Keratinocyte (primary cell): ENCODE data around the gene TMEM63B. TPM values are rescaled to one million over a fixed set of nuclear protein-coding genes. Genes with fewer than 3 reads are reported as not detected.

Source experiments
- DNase-seq: peaks from one replicate; pipeline ENCODE4 v3.0.0-alpha.2; 2011; ENCODE audit warnings: low read depth, missing footprints, low spot score
- FAIRE-seq: peaks from 2 replicates; lab custom pipeline; 2011; peaks lifted over from hg19 to GRCh38; lab: Jason Lieb, UNC
- H2AFZ ChIP-seq: 2 replicates; pipeline ENCODE4 v1.6.0; 2012; ENCODE audit warnings: low read length, control low read depth, inconsistent platforms; ENCODE audit not compliant: control insufficient read depth
- H3K27ac ChIP-seq: 2 replicates; pipeline ENCODE4 v1.5.1; 2011; ENCODE audit warnings: low read length; ENCODE audit not compliant: control insufficient read depth, insufficient read depth
- H3K27me3 ChIP-seq: 3 replicates; pipeline ENCODE4 v1.6.0; 2011; ENCODE audit warnings: low read length; ENCODE audit not compliant: control insufficient read depth, insufficient read depth; ENCODE audit errors: extremely low read depth
- H3K36me3 ChIP-seq, 2 experiments: 2 replicates in 1 of 2; 3 replicates in 1 of 2; pipeline ENCODE4 v1.5.1; 2011; ENCODE audit warnings: low read length in 2 of 2, mild to moderate bottlenecking in 1 of 2; ENCODE audit not compliant: control insufficient read depth in 2 of 2, insufficient read depth in 2 of 2; ENCODE audit errors: extremely low read depth in 1 of 2
- H3K4me1 ChIP-seq: 3 replicates; pipeline ENCODE4 v1.5.1; 2011; ENCODE audit warnings: low read length; ENCODE audit not compliant: control insufficient read depth, insufficient read depth; ENCODE audit errors: extremely low read depth
- H3K4me2 ChIP-seq: 3 replicates; pipeline ENCODE4 v1.6.0; 2011; ENCODE audit warnings: low read depth, low read length; ENCODE audit not compliant: control insufficient read depth, insufficient read depth; ENCODE audit errors: extremely low read depth
- H3K4me3 ChIP-seq, 3 experiments: fragments of 200-600 bp in 1 of 3; sonication (generic) in 1 of 3; 2 replicates in 2 of 3; 3 replicates in 1 of 3; pipeline ENCODE4 v1.5.1; 2011 to 2016; ENCODE audit warnings: low read length in 3 of 3, mild to moderate bottlenecking in 3 of 3, control low read depth in 2 of 3, inconsistent platforms in 1 of 3, low read depth in 1 of 3, mixed read lengths in 1 of 3, mixed run types in 1 of 3, moderate library complexity in 1 of 3; ENCODE audit not compliant: control insufficient read depth in 2 of 3, insufficient read depth in 2 of 3; ENCODE audit errors: extremely low read depth in 1 of 3
- H3K79me2 ChIP-seq: 2 replicates; pipeline ENCODE4 v1.6.0; 2012; ENCODE audit warnings: low read length; ENCODE audit not compliant: control insufficient read depth, insufficient read depth
- H3K9ac ChIP-seq: 3 replicates; pipeline ENCODE4 v1.6.0; 2011; ENCODE audit warnings: low read length; ENCODE audit not compliant: control insufficient read depth, insufficient read depth; ENCODE audit errors: extremely low read depth
- H3K9me1 ChIP-seq: 3 replicates; pipeline ENCODE4 v1.6.0; 2011; ENCODE audit warnings: low read length; ENCODE audit not compliant: control insufficient read depth, insufficient read depth; ENCODE audit errors: extremely low read depth
- H3K9me3 ChIP-seq: 2 replicates; pipeline ENCODE4 v1.5.1; 2012; ENCODE audit warnings: low read depth, low read length; ENCODE audit not compliant: control insufficient read depth
- H4K20me1 ChIP-seq: 3 replicates; pipeline ENCODE4 v1.6.0; 2011; ENCODE audit warnings: low read length; ENCODE audit not compliant: control insufficient read depth, insufficient read depth; ENCODE audit errors: extremely low read depth
- CTCF ChIP-seq, 3 experiments: IDR thresholded peaks in 1 of 3; conservative IDR thresholded peaks in 1 of 3; optimal IDR thresholded peaks in 1 of 3; 2 replicates in 2 of 3; 3 replicates in 1 of 3; pipeline versions ENCODE3 to v1.5.1; 2011; ENCODE audit warnings: low read length in 3 of 3, mild to moderate bottlenecking in 3 of 3, moderate library complexity in 2 of 3, control low read depth in 1 of 3, inconsistent platforms in 1 of 3; ENCODE audit not compliant: insufficient read depth in 2 of 3; ENCODE audit errors: extremely low read depth in 1 of 3
- EZH2 ChIP-seq: IDR thresholded peaks from one replicate; pipeline ENCODE4 v1.6.1; 2012; ENCODE audit warnings: inconsistent platforms, mild to moderate bottlenecking, low read length, moderate library complexity
- dilution Hi-C: fragments of 300-500 bp; cut with MboI; formaldehyde crosslinking; loops from one replicate; pipeline ENCODE4 v1.7.0; 2020; ENCODE audit warnings: low sequenced_read_pairs; ENCODE audit not compliant: extremely low pct_ligation_motif_present
- polyA plus RNA-seq, 5 experiments: library from polyadenylated mRNA; depleted of rRNA in 3 of 5; stranded (reverse) in 3 of 5; stranded (forward) in 1 of 5; unstranded in 1 of 5; fragments of >200 nt; gene quantifications; 1 replicate in 1 of 5; 2 replicates in 3 of 5; 3 replicates in 1 of 5; pipeline versions ENCODE4 v1.2.1 to v1.2.3, GENCODE V29; 2011 to 2012; ENCODE audit warnings: missing spikeins in 2 of 5, low read depth in 1 of 5, low replicate concordance in 1 of 5

Gene TMEM63B
- polyA plus RNA-seq, 1 donor (not counting 4 experiments of a cell fraction or from before 2014, with no cell fraction given), result 64.8 TPM

GRCh38 chr6:44151348-44152108 lies 24.2 kb downstream of the TMEM63B start:
- no peak overlapping the region for H3K4me2 ChIP-seq
- H3K79me2 ChIP-seq, result no peaks in the 10 kb centered on the region
- no peak for TF ChIP-seq EZH2
- TF ChIP-seq CTCF (optimal IDR thresholded peaks at IDR 0.05 in 1 of 3, IDR thresholded peaks at IDR 0.05 in 1 of 3, conservative IDR thresholded peaks at IDR 0.05 in 1 of 3; ENCODE audit: extremely low read depth in 1 of 3, insufficient read depth in 2 of 3, low read length in 3 of 3), result peak; percentile 96 to 98 (median 97)
- H3K4me1 ChIP-seq, result no peaks in the 10 kb centered on the region
- peaks cover 46 to 49% of the 10 kb centered on the region in 2 experiments for H3K36me3 ChIP-seq
- no peaks in the 10 kb centered on the region for H3K9me3 ChIP-seq
- no peaks in the 10 kb centered on the region for H3K9me1 ChIP-seq
- H4K20me1 ChIP-seq, result no peaks in the 10 kb centered on the region
- FAIRE-seq (peak; percentile 69), DNase-seq (no peak)
- H3K27ac ChIP-seq, result no peak overlapping the region
- no peak overlapping the region for H3K9ac ChIP-seq
- no peak overlapping the region for H2AFZ ChIP-seq
- H3K4me3 ChIP-seq, result no peak overlapping the region
- H3K27me3 ChIP-seq, result no peaks in the 10 kb centered on the region
- dilution Hi-C loops, result no loop called here

DNA sequence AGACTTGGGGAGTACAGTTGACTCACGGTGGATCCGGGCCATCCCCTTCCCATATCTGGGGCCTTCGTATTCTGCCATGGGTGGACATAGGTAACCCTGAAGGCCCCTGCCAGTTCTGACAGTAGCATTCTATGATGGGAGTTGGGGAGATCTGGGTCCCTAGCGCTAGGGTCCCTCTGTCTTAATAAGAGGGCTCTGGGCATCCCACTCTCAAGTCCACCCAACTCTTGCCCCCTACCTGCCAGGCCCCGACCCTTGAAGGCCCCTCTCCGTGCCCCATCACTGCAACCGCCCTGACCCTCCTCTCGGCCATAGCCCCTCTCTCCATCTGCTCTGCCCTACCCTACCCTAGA lies 24.7 kb downstream of the TMEM63B start:
- H3K36me3 ChIP-seq, result peaks cover 42 to 49% of the 10 kb centered on the region in 2 experiments
- no peaks in the 10 kb centered on the region for H3K79me2 ChIP-seq
- no peak overlapping the region for H3K9ac ChIP-seq
- no peak for DNase-seq
- H3K4me3 ChIP-seq, result no peak overlapping the region
- no peaks in the 10 kb centered on the region for H3K9me1 ChIP-seq
- H2AFZ ChIP-seq, result no peak overlapping the region
- H3K4me1 ChIP-seq, result no peaks in the 10 kb centered on the region
- FAIRE-seq, result no peak
- dilution Hi-C loops, result no loop called here
- H3K27me3 ChIP-seq, result no peaks in the 10 kb centered on the region
- no peak overlapping the region for H3K27ac ChIP-seq
- H3K9me3 ChIP-seq, result no peaks in the 10 kb centered on the region
- TF ChIP-seq CTCF (optimal IDR thresholded peaks at IDR 0.05 in 1 of 3, IDR thresholded peaks at IDR 0.05 in 1 of 3, conservative IDR thresholded peaks at IDR 0.05 in 1 of 3; ENCODE audit: extremely low read depth in 1 of 3, insufficient read depth in 2 of 3, low read length in 3 of 3) (no peak), EZH2 (no peak)
- no peak overlapping the region for H3K4me2 ChIP-seq
- no peaks in the 10 kb centered on the region for H4K20me1 ChIP-seq
